Smooth muscle cell of the brain vasculature (primary cell): Measurements from ENCODE around the gene HRC.
"Not testable (repeated sequence)": the region's sequence is repeated elsewhere in the genome, so short reads cannot be mapped to it uniquely, and the experiment has no call there.

Experiments used
- DNase-seq: peaks from one replicate; pipeline ENCODE4 v3.0.0-alpha.2; 2012; ENCODE audit warnings: low read depth, low spot score

HRC gene, protein sequence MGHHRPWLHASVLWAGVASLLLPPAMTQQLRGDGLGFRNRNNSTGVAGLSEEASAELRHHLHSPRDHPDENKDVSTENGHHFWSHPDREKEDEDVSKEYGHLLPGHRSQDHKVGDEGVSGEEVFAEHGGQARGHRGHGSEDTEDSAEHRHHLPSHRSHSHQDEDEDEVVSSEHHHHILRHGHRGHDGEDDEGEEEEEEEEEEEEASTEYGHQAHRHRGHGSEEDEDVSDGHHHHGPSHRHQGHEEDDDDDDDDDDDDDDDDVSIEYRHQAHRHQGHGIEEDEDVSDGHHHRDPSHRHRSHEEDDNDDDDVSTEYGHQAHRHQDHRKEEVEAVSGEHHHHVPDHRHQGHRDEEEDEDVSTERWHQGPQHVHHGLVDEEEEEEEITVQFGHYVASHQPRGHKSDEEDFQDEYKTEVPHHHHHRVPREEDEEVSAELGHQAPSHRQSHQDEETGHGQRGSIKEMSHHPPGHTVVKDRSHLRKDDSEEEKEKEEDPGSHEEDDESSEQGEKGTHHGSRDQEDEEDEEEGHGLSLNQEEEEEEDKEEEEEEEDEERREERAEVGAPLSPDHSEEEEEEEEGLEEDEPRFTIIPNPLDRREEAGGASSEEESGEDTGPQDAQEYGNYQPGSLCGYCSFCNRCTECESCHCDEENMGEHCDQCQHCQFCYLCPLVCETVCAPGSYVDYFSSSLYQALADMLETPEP

DNA sequence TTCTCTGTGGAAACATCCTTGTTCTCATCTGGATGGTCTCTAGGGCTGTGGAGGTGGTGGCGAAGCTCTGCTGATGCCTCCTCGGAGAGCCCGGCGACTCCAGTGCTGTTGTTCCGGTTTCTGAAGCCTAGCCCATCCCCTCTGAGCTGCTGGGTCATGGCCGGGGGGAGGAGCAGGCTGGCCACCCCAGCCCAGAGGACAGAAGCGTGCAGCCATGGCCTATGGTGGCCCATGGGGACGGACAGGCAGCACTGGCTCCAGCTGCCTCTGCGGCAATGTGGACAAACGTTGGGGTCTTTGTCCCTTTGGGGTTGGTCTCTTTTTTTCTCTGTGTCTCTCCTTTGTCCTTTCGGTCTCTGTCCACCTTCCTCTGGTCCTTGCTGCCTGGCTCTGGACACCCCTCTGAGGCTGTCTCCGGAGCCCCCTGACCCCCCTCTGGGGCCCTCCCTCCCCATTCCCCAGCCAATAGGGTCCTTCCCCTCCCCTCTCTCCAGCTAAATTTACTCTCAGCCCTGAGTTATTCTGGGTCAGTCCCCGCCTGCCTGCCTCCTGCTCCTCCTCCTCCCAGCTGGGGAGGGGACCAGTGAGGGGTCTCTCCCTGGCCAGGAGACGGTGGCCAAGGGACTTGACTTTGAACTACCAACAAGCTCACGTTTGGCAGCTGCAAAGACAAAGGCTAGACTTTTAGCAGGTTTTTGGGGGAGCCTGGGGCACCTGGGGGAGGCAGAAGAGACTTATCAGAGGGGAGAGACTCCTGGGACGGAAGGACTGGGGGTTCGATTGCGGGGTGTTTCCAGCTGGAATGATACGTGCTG, at the start of gene HRC:
Gene HRC, minus strand, starts transcription at position 392 of the 815 bp plus-strand sequence. Its CDS starts 159 bp downstream, at position 233.
- no peak for DNase-seq

DNA sequence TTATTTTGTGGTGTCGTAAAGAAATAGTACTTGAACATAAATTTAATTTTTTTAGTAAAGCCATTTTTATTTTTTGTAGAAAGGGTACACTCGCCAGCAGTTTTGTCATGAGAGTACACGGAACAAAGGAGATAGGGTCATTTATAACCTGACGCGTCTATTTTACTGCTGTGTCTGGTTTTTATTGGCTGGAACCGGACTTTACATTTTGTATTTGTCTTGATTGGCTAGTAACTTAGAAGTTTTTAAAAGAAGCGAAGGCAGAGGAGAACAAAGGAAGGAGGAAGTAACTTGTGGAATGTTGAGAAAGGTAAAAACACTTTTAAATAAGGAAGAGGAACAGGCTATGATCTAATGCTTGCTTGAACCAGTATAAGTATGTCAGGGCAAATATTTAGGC, 45.8 kb upstream of the HRC start:
- DNase-seq: no peak

DNA sequence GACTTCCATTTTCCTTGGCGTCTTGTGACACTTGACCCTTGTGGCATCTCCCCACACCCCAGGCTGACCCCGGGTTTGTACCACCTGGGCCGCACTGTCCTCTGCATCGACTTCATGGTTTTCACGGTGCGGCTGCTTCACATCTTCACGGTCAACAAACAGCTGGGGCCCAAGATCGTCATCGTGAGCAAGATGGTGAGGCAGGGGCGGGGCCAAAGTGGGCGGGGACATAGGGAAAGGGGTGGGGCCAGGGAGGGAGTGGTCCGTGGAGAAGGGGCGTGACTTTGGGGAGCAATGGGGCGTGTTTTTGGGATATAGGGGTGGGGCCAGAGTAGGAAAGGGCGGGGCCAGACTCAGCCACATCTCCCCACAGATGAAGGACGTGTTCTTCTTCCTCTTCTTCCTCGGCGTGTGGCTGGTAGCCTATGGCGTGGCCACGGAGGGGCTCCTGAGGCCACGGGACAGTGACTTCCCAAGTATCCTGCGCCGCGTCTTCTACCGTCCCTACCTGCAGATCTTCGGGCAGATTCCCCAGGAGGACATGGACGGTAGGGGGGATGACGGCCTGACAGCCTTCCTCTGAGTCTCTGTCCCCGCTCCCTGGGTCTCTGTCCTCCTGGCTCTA, 45.2 kb upstream of the HRC start:
- no peak for DNase-seq

DNA sequence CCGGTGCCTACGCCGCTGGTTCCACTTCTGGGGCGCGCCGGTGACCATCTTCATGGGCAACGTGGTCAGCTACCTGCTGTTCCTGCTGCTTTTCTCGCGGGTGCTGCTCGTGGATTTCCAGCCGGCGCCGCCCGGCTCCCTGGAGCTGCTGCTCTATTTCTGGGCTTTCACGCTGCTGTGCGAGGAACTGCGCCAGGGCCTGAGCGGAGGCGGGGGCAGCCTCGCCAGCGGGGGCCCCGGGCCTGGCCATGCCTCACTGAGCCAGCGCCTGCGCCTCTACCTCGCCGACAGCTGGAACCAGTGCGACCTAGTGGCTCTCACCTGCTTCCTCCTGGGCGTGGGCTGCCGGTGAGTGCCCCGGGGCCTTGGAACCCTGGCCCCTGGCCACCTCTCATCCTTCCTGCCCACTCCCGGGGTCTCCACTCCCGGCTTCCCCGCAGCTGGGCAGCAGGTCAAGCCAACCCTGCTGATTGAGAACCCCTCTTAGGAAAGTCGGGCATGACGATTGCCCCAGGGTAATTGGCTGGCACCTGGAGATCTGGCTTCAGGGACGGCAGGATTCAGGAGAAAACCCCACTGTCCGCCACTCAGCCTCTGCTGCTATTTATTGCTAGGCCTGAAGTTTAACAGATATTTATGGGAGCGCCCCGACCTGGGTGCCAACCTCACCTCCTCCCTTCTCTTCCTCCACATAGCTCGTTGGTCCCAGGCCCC, 41.5 kb upstream of the HRC start:
- DNase-seq: no peak

DNA sequence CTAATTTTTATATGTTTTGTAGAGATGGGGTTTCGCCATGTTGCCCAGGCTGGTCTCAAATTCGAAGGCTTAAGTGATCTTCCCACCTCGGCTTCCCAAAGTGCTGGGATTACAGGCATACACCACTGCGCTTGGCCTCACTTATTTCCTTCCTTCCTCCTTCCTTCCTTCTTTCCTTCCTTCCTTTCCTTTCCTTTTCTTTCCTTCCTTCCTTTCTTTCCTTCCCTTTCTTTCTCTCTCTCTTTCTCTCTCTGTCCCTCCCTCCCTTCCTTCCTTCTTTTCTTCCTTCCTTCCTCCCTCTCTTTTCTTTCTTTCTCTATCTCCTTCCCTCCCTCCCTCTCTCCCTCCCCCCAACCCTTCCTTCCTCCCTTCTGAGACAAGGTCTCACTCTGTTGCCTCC, 39.2 kb upstream of the HRC start:
- DNase-seq: no peak

DNA sequence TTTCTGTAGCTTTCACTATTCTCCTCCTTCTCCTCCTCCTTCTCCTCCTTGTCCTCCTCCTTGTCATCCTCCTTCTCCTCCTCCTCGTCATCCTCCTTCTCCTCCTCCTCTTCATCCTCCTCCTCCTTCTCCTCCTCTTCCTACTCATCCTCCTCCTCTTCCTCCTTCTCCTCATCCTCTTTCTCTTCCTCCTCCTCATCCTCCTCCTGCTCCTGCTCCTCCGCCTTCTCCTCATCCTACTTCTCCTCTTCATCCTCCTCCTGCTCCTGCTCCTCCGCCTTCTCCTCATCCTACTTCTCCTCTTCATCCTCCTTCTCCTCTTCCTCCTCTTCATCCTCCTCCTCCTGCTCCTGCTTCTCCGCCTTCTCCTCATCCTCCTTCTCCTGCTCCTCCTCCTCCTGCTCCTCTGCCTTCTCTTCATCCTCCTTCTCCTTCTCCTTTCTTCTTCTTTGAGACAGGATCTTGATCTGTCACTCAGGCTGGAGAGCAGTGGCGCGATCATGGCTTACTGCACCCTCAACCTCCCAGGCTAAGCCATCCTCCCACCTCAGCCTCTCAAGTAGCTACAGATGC, 38.7 kb upstream of the HRC start:
- no peak for DNase-seq

DNA sequence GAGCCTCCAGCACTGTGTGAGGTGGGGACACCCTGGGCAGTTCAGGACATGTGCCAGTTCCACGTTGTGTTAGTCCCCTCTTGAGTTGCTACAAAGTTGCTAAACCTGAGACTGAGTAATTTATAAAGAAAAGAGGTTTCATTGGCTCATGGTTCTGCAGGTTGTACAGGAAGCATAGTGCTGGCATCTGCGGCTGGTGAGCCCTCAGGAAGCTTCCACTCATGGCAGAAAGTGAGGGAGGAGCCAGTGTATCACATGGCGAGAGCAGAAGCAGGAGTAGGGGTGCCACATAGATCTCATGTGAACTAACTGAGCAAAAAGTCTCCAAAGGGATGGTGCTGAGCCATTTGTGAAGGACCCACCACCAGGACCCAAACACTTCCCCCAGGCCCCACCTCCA, 35.6 kb upstream of the HRC start:
- DNase-seq: no peak

DNA sequence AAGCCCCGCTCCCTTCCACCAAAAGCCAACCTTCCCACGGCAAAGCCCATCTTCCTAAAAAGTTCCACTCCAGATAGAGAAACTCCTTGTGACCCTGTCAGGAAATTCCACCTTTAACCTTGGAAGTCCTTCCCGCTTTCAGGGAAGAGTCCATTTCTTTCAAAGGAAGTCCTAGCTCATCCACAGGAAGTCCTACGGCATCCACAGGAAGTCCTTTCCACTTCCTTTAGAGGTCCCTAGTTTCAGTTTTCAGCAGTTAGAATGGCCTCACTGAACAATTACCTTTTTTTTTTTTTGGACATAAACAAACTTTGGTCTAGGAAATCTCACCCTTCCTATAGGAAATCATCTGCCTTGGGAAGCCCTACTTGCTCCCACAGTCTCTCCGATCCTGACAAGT, 34.1 kb upstream of the HRC start:
- no peak for DNase-seq

DNA sequence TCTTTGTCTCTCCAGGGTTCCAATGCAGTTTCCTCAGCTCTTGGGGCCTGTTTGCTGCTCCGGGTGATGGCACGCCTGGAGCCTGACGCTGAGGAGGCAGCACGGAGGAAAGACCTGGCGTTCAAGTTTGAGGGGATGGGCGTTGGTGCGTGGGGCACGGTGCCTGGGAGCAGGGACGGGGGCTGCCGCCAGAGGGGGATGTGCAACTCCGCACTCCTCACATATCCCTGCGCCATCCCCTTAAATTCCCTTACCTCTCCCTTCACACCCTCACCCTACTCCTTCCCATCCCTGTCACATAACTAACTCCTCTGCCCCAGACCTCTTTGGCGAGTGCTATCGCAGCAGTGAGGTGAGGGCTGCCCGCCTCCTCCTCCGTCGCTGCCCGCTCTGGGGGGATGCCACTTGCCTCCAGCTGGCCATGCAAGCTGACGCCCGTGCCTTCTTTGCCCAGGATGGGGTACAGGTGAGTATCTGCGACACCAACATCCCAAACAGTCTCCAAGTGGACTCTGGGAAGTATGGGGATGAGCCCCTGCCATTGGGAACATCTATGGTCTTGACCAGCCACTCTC, 33.5 kb upstream of the HRC start:
- DNase-seq: no peak

DNA sequence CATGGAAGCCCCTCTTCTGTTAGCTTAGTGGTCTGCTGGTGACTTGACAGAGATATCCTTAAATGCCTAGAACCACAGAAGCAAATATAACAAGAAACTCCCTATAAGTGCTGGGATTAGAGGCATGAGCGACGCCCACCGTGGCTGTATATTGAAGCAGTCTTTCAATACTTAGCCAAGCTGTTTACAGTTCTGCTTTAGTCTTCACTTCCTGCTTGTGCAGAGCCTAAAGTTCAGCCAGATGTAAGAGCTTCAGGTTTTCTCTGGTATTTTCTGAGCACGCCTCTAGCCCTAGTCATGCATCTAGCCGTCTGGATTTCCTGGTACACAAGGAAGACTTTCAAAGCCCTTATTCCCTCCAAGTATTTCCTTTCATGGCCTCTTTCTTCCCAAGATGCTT, 30.9 kb upstream of the HRC start:
- DNase-seq: no peak

DNA sequence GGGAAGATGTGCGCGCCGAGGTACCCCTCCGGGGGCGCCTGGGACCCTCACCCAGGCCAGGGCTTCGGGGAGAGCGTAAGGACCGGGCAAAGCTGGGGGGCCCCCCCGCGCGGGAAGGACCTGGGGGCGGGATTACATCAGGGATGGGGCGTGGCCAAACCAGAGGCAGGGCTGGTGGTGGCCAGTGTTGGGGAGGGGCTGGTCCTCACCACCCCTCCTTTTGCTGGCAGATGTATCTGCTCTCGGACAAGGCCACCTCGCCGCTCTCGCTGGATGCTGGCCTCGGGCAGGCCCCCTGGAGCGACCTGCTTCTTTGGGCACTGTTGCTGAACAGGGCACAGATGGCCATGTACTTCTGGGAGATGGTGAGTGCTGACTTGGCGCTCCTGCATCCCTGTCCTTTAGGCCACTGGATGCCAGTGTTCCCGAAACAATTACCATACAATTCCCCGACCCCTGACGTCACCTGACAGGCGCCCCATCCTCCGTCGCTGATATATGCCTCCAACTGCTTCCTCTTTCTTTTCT, 27.7 kb upstream of the HRC start:
- no peak for DNase-seq

DNA sequence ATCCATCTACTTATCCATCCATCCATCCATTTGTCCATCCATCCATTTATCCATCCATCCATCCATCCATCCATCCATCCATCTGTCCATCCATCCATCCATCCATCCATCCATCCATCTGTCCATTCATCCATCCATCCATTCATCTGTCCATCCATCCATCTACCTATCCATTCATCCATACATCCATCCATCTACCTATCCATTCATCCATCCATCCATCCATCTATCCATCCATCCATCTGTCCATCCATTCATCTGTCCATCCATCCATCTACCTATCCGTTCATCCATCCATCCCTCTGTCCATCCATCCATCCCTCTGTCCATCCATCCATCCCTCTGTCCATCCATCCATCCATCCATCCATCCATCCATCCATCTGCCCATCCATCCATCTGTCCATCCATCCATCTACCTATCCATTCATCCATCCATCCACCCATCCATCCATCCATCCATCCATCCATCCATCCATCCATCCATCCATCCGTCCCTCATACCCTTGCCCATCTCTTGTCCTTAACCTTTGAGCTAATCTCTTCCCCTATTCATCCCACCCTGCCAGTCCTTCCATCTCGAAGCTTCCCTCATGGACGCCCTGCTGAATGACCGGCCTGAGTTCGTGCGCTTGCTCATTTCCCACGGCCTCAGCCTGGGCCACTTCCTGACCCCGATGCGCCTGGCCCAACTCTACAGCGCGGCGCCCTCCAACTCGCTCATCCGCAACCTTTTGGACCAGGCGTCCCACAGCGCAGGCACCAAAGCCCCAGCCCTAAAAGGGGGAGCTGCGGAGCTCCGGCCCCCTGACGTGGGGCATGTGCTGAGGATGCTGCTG, 27.0 kb upstream of the HRC start:
- not testable (repeated sequence) for DNase-seq

DNA sequence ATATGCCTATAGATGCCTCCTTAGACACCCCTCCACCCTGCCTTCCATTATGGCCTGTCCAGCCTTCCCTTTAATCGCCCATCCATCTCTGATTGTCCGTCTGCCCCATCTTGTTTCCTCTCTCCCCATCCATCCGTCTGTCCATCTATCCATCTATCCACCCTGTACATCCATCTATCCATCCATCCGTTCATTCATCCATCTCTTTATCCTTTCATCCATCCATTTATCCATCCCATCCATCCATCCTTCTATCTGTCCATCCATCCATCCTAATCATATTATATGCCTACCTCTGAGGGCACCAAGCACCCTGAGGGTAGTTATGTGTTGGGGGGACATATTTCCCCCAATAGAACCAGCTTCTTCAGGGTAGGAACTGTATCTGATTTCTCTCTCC, 25.5 kb upstream of the HRC start:
- DNase-seq: no peak

DNA sequence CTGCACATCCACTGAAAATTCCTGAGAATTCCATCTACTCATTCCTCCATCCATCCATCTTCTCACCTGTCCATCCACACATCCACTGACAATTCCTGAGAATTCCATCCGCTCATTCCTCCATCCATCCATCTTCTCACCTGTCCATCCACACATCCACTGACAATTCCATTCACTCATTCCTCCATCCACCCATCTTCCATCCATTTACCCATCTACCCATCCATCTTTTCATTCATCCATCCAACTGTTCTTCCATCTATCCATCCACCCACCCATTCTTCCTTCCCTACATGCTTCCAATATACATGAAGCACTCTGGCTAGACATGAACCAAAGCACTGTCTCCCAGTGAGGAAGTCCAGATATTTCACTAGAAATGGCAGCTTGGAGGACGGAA, 18.0 kb upstream of the HRC start:
- no peak for DNase-seq

DNA sequence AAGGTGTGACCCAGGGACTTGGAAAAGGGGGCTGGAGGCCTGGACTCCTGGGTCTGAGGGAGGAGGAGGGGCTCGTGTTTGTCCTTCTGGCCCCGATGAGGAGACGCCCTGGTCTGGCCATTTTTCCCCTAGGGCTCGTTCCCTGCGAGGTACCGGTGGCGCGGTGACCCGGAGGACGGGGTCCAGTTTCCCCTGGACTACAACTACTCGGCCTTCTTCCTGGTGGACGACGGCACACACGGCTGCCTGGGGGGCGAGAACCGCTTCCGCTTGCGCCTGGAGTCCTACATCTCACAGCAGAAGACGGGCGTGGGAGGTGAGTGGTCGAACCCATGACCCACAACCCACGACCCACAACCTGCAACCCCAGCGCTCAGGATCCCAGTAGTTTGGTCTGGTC, 13.2 kb upstream of the HRC start:
- no peak for DNase-seq

DNA sequence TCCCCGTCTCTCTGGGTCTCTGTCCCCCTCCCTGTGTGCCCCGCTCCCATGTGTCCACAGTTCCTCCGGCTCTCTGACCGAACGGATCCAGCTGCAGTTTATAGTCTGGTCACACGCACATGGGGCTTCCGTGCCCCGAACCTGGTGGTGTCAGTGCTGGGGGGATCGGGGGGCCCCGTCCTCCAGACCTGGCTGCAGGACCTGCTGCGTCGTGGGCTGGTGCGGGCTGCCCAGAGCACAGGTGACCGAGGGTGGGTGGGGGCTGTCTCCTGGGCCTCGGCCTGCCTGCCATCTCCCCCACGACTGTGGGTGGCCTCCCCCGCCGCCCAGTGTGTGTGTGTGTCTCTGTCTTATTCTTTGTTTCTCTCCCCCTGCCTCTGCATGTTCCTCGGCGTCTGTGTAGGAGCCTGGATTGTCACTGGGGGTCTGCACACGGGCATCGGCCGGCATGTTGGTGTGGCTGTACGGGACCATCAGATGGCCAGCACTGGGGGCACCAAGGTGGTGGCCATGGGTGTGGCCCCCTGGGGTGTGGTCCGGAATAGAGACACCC, 12.7 kb upstream of the HRC start:
- DNase-seq: no peak

DNA sequence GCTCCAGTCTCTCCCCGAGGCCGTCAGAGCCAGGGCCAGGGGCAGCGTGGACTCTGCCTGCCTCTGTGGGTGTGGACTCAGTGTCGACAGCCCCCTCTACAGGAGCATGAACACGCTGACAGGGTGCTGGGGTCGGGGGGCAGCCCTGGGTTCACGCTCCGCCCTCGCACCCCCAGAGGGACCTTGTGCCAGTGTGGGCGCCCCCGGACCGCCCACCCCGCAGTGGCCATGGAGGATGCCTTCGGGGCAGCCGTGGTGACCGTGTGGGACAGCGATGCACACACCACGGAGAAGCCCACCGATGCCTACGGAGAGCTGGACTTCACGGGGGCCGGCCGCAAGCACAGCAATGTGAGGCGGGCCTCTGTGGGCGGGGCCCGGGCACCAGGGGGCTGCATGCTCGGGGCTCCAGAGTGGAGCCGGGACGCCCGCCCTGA, 10.7 kb upstream of the HRC start:
- no peak for DNase-seq

DNA sequence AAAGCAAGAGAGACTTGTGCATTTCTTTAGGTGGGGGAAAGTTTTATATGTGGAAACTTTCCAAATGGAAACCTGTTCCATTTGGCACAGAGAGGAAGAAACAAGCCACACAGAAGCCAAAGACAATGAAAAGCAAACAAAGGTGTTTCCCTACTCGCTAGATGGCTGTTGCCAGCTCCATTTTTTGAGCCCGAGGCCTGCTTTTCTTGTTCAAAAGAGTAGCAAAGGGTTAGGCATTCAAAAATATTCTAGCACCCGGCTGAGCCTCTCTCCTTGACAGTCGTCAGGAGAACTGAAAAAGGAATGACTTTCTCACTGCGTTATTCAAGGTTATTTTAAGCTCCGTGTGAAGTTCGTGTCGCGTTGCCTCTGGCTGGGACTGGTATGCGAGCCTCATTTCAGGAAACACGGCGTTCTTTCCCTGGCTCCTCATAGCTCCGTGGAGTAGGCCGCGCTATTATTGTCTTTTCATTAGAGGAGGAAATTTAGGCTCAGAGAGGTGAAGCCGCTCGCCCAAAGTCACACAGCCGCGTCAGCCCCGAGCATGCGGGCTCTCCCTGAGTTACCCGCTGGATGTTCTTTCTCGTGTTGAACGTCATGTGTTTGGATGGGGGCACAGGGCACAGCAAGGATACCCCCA, 10.0 kb upstream of the HRC start:
- DNase-seq: no peak

DNA sequence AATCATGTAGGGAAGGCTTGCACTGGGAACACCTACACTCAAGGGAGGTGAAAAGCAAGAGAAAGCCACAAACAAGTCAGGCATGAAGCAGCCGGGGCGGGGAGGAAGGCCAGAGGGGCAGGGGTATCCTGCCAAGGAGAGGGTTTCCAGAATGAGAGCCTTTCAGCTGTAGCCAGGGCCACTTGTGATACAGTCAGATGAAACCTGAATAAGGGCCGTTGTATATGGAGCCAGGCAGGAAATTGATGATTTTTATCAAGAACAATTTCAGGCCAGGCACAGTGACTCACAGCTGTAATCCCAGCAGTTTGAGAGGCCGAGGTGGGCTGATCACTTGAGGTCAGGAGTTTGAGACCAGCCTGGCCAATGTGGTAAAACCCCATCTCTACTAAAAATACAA, 6.8 kb upstream of the HRC start:
- DNase-seq: no peak
